Uterus (tissue), 2 donors: ENCODE measurements around the gene OR1E2.

Experiments
- POLR2A ChIP-seq, 2 donors: fragments of 450-650 bp; IDR thresholded peaks; one replicate each; pipeline ENCODE4 v1.6.1; 2016; ENCODE audit warnings: antibody characterized with exemption in 2 of 2, mild to moderate bottlenecking in 1 of 2, moderate library complexity in 1 of 2
- TF ChIP-seq, protein P1 (sequence below), 4 experiments: fragments of 200-600 bp in 2 of 4; fragments of 450-650 bp in 2 of 4; sonication (generic) in 2 of 4; IDR thresholded peaks; one replicate each; pipeline ENCODE4 v1.5.1; 2016 to 2019; ENCODE audit warnings: antibody characterized with exemption in 4 of 4, mild to moderate bottlenecking in 2 of 4, moderate library complexity in 1 of 4

DNA sequence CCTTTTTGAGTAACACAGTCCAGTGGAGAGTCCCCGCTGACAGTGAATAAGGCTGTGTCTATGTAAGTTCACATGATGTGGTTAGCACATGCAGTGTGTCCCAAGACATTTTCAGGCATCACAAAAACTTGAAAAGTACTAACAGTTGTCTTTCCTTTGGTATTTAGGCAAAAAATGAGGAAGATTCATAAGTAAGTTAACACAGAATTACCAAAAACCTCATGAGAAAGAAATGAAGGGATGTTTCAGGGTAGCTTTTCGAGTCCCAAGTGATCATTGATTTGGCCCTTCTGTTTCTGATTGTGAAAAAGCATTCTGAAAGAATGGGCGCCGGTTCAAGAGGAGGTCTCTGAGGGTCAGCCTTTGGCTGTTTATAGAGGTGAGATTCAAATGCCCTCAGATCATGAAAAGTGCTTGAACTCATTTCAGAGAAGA, 41.6 kb upstream of the OR1E2 start:
- TF ChIP-seq, protein P1, sequence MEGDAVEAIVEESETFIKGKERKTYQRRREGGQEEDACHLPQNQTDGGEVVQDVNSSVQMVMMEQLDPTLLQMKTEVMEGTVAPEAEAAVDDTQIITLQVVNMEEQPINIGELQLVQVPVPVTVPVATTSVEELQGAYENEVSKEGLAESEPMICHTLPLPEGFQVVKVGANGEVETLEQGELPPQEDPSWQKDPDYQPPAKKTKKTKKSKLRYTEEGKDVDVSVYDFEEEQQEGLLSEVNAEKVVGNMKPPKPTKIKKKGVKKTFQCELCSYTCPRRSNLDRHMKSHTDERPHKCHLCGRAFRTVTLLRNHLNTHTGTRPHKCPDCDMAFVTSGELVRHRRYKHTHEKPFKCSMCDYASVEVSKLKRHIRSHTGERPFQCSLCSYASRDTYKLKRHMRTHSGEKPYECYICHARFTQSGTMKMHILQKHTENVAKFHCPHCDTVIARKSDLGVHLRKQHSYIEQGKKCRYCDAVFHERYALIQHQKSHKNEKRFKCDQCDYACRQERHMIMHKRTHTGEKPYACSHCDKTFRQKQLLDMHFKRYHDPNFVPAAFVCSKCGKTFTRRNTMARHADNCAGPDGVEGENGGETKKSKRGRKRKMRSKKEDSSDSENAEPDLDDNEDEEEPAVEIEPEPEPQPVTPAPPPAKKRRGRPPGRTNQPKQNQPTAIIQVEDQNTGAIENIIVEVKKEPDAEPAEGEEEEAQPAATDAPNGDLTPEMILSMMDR (IDR thresholded peaks at IDR 0.05): no peak
- TF ChIP-seq POLR2A (IDR thresholded peaks at IDR 0.05): no peak
